Neutrophil (primary cell): Measurements from ENCODE around the gene LAMA3.

Source experiments
- H3K27ac ChIP-seq: fragments of 200-600 bp; sonication (generic); 2 replicates; pipeline ENCODE4 v1.5.1; 2016; ENCODE audit warnings: mild to moderate bottlenecking, moderate library complexity
- H3K27me3 ChIP-seq: fragments of 200-600 bp; sonication (generic); 2 replicates; pipeline ENCODE4 v1.6.0; 2016; ENCODE audit warnings: mild to moderate bottlenecking
- H3K36me3 ChIP-seq: fragments of 200-600 bp; sonication (generic); 2 replicates; pipeline ENCODE4 v1.5.1; 2017
- H3K4me1 ChIP-seq, 2 experiments: fragments of 200-600 bp in 1 of 2; sonication (generic) in 1 of 2; 1 replicate in 1 of 2; 2 replicates in 1 of 2; pipeline versions ENCODE4 v1.5.1 to v1.6.1; 2013 to 2016; ENCODE audit warnings: low read depth in 1 of 2, low read length in 1 of 2, mild to moderate bottlenecking in 1 of 2, moderate library complexity in 1 of 2; ENCODE audit not compliant: control insufficient read depth in 1 of 2, insufficient read depth in 1 of 2
- H3K4me3 ChIP-seq, 2 experiments: fragments of 200-600 bp in 1 of 2; sonication (generic) in 1 of 2; 1 replicate in 1 of 2; 2 replicates in 1 of 2; pipeline ENCODE4 v1.5.1; 2013 to 2016; ENCODE audit warnings: low read depth in 1 of 2, low read length in 1 of 2, mild to moderate bottlenecking in 1 of 2, moderate library complexity in 1 of 2
- H3K9me3 ChIP-seq: fragments of 200-600 bp; sonication (generic); 2 replicates; pipeline ENCODE4 v1.5.1; 2016
- CTCF ChIP-seq: fragments of 200-600 bp; sonication (generic); IDR thresholded peaks from 2 replicates; pipeline ENCODE4 v1.5.1; 2016; ENCODE audit warnings: antibody characterized with exemption

Gene LAMA3

GRCh38 chr18:23998018-23998417, 308.8 kb downstream of the LAMA3 start:
- H3K27ac ChIP-seq = no peak overlapping the region
- no peak overlapping the region for H3K4me3 ChIP-seq
- no peak for TF ChIP-seq CTCF
- no peaks in the 10 kb centered on the region for H3K9me3 ChIP-seq
- peaks cover 13 to 17% of the 10 kb centered on the region in 2 experiments for H3K4me1 ChIP-seq
- H3K27me3 ChIP-seq = no peaks in the 10 kb centered on the region
- no peaks in the 10 kb centered on the region for H3K36me3 ChIP-seq

GRCh38 chr18:23998820-23999219, 309.6 kb downstream of the LAMA3 start:
- Histone ChIP-seq H3K27me3 (no peaks in the 10 kb centered on the region), H3K9me3 (no peaks in the 10 kb centered on the region), H3K4me1 (peaks cover 14 to 19% of the 10 kb centered on the region in 2 experiments), H3K4me3 (no peak overlapping the region), H3K27ac (no peak overlapping the region), H3K36me3 (no peaks in the 10 kb centered on the region)
- TF ChIP-seq CTCF = no peak

GRCh38 chr18:24000613-24001490, 311.6 kb downstream of the LAMA3 start:
- peaks cover 14 to 19% of the 10 kb centered on the region in 2 experiments for H3K4me1 ChIP-seq
- no peaks in the 10 kb centered on the region for H3K27me3 ChIP-seq
- no peaks in the 10 kb centered on the region for H3K36me3 ChIP-seq
- no peak overlapping the region for H3K27ac ChIP-seq
- H3K9me3 ChIP-seq = no peaks in the 10 kb centered on the region
- no peak for TF ChIP-seq CTCF
- no peak overlapping the region for H3K4me3 ChIP-seq

GRCh38 chr18:24002479-24002878, 313.2 kb downstream of the LAMA3 start:
- H3K9me3 ChIP-seq = no peaks in the 10 kb centered on the region
- no peak for TF ChIP-seq CTCF
- H3K4me1 ChIP-seq = peaks cover 14 to 19% of the 10 kb centered on the region in 2 experiments
- no peak overlapping the region for H3K4me3 ChIP-seq
- no peaks in the 10 kb centered on the region for H3K27me3 ChIP-seq
- no peak overlapping the region for H3K27ac ChIP-seq
- H3K36me3 ChIP-seq = no peaks in the 10 kb centered on the region

- Histone ChIP-seq H3K4me1 (peaks cover 14 to 19% of the 10 kb centered on the region in 2 experiments), H3K27me3 (no peaks in the 10 kb centered on the region), H3K36me3 (no peaks in the 10 kb centered on the region), H3K27ac (no peak overlapping the region), H3K9me3 (no peaks in the 10 kb centered on the region), H3K4me3 (no peak overlapping the region)
- TF ChIP-seq CTCF = no peak
Observed at GRCh38 chr18:24003288-24003687, 314.0 kb downstream of the LAMA3 start.
